H9 (cell line): Measurements from ENCODE around the gene ZDHHC19. TPM values are rescaled to one million over a fixed set of nuclear protein-coding genes. Genes with fewer than 3 reads are reported as not detected.

Experiments used
- DNase-seq: peaks from one replicate; pipeline ENCODE4 v3.0.0-alpha.2; 2017
- H2AFZ ChIP-seq: one replicate; pipeline ENCODE4 v1.6.1; 2013; ENCODE audit warnings: mild to moderate bottlenecking, low read length, control low read depth, moderate library complexity
- H2AK5ac ChIP-seq: 2 replicates; pipeline ENCODE4 v1.6.1; 2013; ENCODE audit warnings: low read length, control low read depth, mixed read lengths; ENCODE audit not compliant: insufficient read length
- H2BK120ac ChIP-seq: one replicate; pipeline ENCODE4 v1.6.1; 2013; ENCODE audit warnings: low read depth, mild to moderate bottlenecking, low read length, control low read depth, inconsistent platforms; ENCODE audit not compliant: poor library complexity, severe bottlenecking
- H2BK12ac ChIP-seq: 2 replicates; pipeline ENCODE4 v1.6.1; 2013; ENCODE audit warnings: low read length, control low read depth, mixed read lengths, low read depth; ENCODE audit not compliant: insufficient read length
- H2BK15ac ChIP-seq: 2 replicates; pipeline ENCODE4 v1.6.1; 2013; ENCODE audit warnings: low read depth, low read length, control low read depth
- H2BK20ac ChIP-seq: one replicate; pipeline ENCODE4 v1.6.1; 2013; ENCODE audit warnings: low read depth, mild to moderate bottlenecking, low read length, control low read depth, inconsistent platforms; ENCODE audit not compliant: poor library complexity, severe bottlenecking
- H2BK5ac ChIP-seq: 2 replicates; pipeline ENCODE4 v1.6.1; 2013; ENCODE audit warnings: low read length, control low read depth, mixed read lengths; ENCODE audit not compliant: insufficient read length
- H3K14ac ChIP-seq: 2 replicates; pipeline ENCODE4 v1.6.1; 2013; ENCODE audit warnings: low read length, control low read depth; ENCODE audit not compliant: insufficient read depth
- H3K18ac ChIP-seq: 2 replicates; pipeline ENCODE4 v1.6.1; 2013; ENCODE audit warnings: low read depth, mild to moderate bottlenecking, mixed read lengths, low read length, control low read depth; ENCODE audit not compliant: insufficient read length
- H3K23ac ChIP-seq: 2 replicates; pipeline ENCODE4 v1.6.1; 2013; ENCODE audit warnings: low read length, control low read depth, mixed read lengths, low read depth; ENCODE audit not compliant: insufficient read length
- H3K23me2 ChIP-seq: 2 replicates; pipeline ENCODE4 v1.6.1; 2013; ENCODE audit warnings: low read depth, mild to moderate bottlenecking, mixed read lengths, low read length, control low read depth; ENCODE audit not compliant: insufficient read length, poor library complexity, severe bottlenecking
- H3K27ac ChIP-seq: 2 replicates; pipeline ENCODE4 v1.5.1; 2013; ENCODE audit warnings: low read length, control low read depth, mixed read lengths, low read depth; ENCODE audit not compliant: insufficient read length
- H3K27me3 ChIP-seq: 2 replicates; pipeline ENCODE4 v1.6.1; 2013; ENCODE audit warnings: low read length, control low read depth, inconsistent platforms; ENCODE audit not compliant: insufficient read depth
- H3K4ac ChIP-seq: 2 replicates; pipeline ENCODE4 v1.6.1; 2013; ENCODE audit warnings: low read depth, mild to moderate bottlenecking, control low read depth, inconsistent platforms, low read length, moderate library complexity
- H3K4me1 ChIP-seq: 2 replicates; pipeline ENCODE4 v1.6.1; 2013; ENCODE audit warnings: low read length, control low read depth, inconsistent platforms; ENCODE audit not compliant: insufficient read depth
- H3K4me2 ChIP-seq: 2 replicates; pipeline ENCODE4 v1.6.1; 2013; ENCODE audit warnings: low read length, control low read depth, mixed read lengths; ENCODE audit not compliant: insufficient read length, insufficient read depth
- H3K56ac ChIP-seq: 2 replicates; pipeline ENCODE4 v1.6.1; 2013; ENCODE audit warnings: low read depth, mild to moderate bottlenecking, mixed read lengths, low read length, control low read depth; ENCODE audit not compliant: insufficient read length
- H3K79me1 ChIP-seq: 2 replicates; pipeline ENCODE4 v1.6.1; 2013; ENCODE audit warnings: low read depth, mild to moderate bottlenecking, moderate library complexity, low read length, control low read depth, inconsistent platforms; ENCODE audit not compliant: insufficient read depth, poor library complexity, severe bottlenecking
- H3K79me2 ChIP-seq: 2 replicates; pipeline ENCODE4 v1.6.1; 2013; ENCODE audit warnings: low read length, control low read depth, inconsistent platforms; ENCODE audit not compliant: insufficient read depth
- H3K9ac ChIP-seq: 2 replicates; pipeline ENCODE4 v1.6.1; 2013; ENCODE audit warnings: low read length, control low read depth, mixed read lengths; ENCODE audit not compliant: insufficient read length; ENCODE audit errors: extremely low read depth
- H3K9me3 ChIP-seq: one replicate; pipeline ENCODE4 v1.6.1; 2013; ENCODE audit warnings: low read depth, low read length, inconsistent platforms; ENCODE audit not compliant: control insufficient read depth
- H3T11ph ChIP-seq: one replicate; pipeline ENCODE4 v1.6.1; 2013; ENCODE audit warnings: mild to moderate bottlenecking, low read length, control low read depth, inconsistent platforms
- H4K20me1 ChIP-seq: one replicate; pipeline ENCODE4 v1.6.1; 2013; ENCODE audit not compliant: control insufficient read depth, insufficient read length, insufficient read depth
- H4K5ac ChIP-seq: 2 replicates; pipeline ENCODE4 v1.6.1; 2013; ENCODE audit warnings: low read depth, mild to moderate bottlenecking, mixed read lengths, low read length, control low read depth; ENCODE audit not compliant: insufficient read length
- H4K8ac ChIP-seq: replicated peaks from 2 replicates; pipeline ENCODE4 v1.6.1; 2013; ENCODE audit warnings: low read length, control low read depth, mixed read lengths, low read depth; ENCODE audit not compliant: insufficient read length
- H4K91ac ChIP-seq: 2 replicates; pipeline ENCODE4 v1.6.1; 2013; ENCODE audit warnings: low read depth, mild to moderate bottlenecking, moderate library complexity, mixed read lengths, low read length, control low read depth; ENCODE audit not compliant: insufficient read length
- H3K27ac Mint-ChIP-seq, 3 experiments: 2 replicates in 2 of 3; 3 replicates in 1 of 3; pipeline ENCODE4 v1.8.0; 2020 to 2021; ENCODE audit warnings: mixed read lengths in 3 of 3, mild to moderate bottlenecking in 1 of 3, moderate library complexity in 1 of 3
- H3K27me3 Mint-ChIP-seq: 2 replicates; pipeline ENCODE4 v1.8.0; 2021; ENCODE audit warnings: low read depth, mild to moderate bottlenecking, moderate library complexity, mixed read lengths
- H3K36me3 Mint-ChIP-seq, 3 experiments: 2 replicates in 2 of 3; 3 replicates in 1 of 3; pipeline ENCODE4 v1.8.0; 2020 to 2021; ENCODE audit warnings: low read depth in 3 of 3, mixed read lengths in 3 of 3; ENCODE audit not compliant: insufficient read depth in 1 of 3
- H3K4me1 Mint-ChIP-seq, 2 experiments: 2 replicates each; pipeline ENCODE4 v1.8.0; 2020; ENCODE audit warnings: mixed read lengths in 2 of 2
- H3K4me3 Mint-ChIP-seq, 2 experiments: 2 replicates in 1 of 2; 3 replicates in 1 of 2; pipeline ENCODE4 v1.8.0; 2020 to 2021; ENCODE audit warnings: mild to moderate bottlenecking in 2 of 2, mixed read lengths in 2 of 2, moderate library complexity in 1 of 2
- H3K9me3 Mint-ChIP-seq, 2 experiments: 2 replicates in 1 of 2; 3 replicates in 1 of 2; pipeline ENCODE4 v1.8.0; 2020; ENCODE audit warnings: mild to moderate bottlenecking in 2 of 2, mixed read lengths in 2 of 2, moderate library complexity in 1 of 2
- WGBS: extraction: QIAGEN DNeasy Blood & Tissue Kit; methylation state at CpG from one replicate; pipeline ENCODE4 v1.1.7; 2013; ENCODE audit warnings: missing lambda C conversion rate, low lambda C conversion rate, mixed read lengths; ENCODE audit not compliant: insufficient read length; ENCODE audit errors: extremely low coverage; 5-methylcytosine and 5-hydroxymethylcytosine counted together
- total RNA-seq: library from RNA; stranded (reverse); gene quantifications from 2 replicates; pipeline ENCODE4 v1.2.1, GENCODE V29; 2021
- TF ChIP-seq, protein P1 (sequence below): fragments of 200-600 bp; sonication (generic); conservative IDR thresholded peaks from 3 replicates; pipeline ENCODE4 v1.8.0; 2021; ENCODE audit warnings: antibody characterized with exemption, mild to moderate bottlenecking

Gene ZDHHC19
- total RNA-seq, 1 experiment from 2014 or later = 2.2 TPM

DNA sequence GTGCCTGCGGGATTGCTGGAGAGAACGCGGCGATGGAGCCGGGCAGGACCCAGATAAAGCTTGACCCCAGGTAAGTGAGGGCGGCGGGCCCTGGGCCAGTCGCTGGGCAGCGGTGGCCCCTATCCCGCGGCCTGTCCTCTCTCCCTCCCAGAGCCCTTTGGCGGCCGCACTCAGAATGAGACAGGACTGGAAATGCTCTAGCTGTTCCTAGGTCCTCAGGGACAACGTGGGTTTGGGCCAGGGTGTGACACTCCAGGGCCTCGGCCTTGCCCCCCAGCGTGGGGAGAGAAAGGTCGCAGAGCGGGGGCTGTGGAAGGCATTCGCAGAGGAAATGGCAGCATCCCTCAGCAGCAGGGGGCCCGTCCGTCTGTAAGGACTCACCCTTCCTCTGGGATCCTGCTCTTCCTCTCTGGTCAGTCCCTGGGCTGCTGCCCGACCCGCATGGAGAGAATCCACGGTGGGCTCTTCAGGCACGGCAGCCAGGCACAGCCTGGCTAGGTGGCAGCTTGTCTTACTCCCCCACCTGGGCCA is 5.5 kb upstream of the ZDHHC19 start:
- Histone ChIP-seq H3K27me3 (no peaks in the 10 kb centered on the region), H2AFZ (no peak overlapping the region), H3K4me2 (peak overlapping the region; percentile 45), H2BK5ac (no peak overlapping the region), H2AK5ac (no peak overlapping the region), H2BK12ac (no peak overlapping the region), H4K91ac (no peak overlapping the region), H2BK120ac (no peak overlapping the region), H4K5ac (no peak overlapping the region), H3K23me2 (no peaks in the 10 kb centered on the region), H2BK20ac (no peak overlapping the region), H3T11ph (no peak overlapping the region), H2BK15ac (no peak overlapping the region), H3K79me2 (no peaks in the 10 kb centered on the region), H3K14ac (no peak overlapping the region), H3K4ac (no peak overlapping the region), H3K23ac (no peak overlapping the region), H4K20me1 (no peaks in the 10 kb centered on the region), H3K9me3 (no peaks in the 10 kb centered on the region), H3K27ac (no peak overlapping the region), H3K79me1 (no peaks in the 10 kb centered on the region), H3K18ac (no peak overlapping the region), H3K9ac (no peak overlapping the region), H3K56ac (no peak overlapping the region), H4K8ac (no peak overlapping the region), H3K4me1 (0 out of 2 replicates have a peak, but pooled peaks cover 2% of the 10 kb centered on the region)
- peak overlapping the region; percentile 60 to 75 for H3K4me3 Mint-ChIP-seq
- peaks cover 29 to 32% of the 10 kb centered on the region in 2 experiments for H3K4me1 Mint-ChIP-seq
- no peaks in the 10 kb centered on the region for H3K9me3 Mint-ChIP-seq
- DNase-seq = no peak
- WGBS = no CpG with 5 or more reads among the region's 25 CpGs
- H3K27ac Mint-ChIP-seq = no peak overlapping the region
- TF ChIP-seq, protein P1, sequence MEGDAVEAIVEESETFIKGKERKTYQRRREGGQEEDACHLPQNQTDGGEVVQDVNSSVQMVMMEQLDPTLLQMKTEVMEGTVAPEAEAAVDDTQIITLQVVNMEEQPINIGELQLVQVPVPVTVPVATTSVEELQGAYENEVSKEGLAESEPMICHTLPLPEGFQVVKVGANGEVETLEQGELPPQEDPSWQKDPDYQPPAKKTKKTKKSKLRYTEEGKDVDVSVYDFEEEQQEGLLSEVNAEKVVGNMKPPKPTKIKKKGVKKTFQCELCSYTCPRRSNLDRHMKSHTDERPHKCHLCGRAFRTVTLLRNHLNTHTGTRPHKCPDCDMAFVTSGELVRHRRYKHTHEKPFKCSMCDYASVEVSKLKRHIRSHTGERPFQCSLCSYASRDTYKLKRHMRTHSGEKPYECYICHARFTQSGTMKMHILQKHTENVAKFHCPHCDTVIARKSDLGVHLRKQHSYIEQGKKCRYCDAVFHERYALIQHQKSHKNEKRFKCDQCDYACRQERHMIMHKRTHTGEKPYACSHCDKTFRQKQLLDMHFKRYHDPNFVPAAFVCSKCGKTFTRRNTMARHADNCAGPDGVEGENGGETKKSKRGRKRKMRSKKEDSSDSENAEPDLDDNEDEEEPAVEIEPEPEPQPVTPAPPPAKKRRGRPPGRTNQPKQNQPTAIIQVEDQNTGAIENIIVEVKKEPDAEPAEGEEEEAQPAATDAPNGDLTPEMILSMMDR = no peak
- peaks cover 1% of the 10 kb centered on the region for H3K27me3 Mint-ChIP-seq
- H3K36me3 Mint-ChIP-seq = peaks cover 0 to 2% (median 0%) of the 10 kb centered on the region in 3 experiments; a peak in 2 of 7 replicates
